ENCODE data around the gene DSCAML1.

The DSCAML1 gene

GRCh38 chr11:117511483-117511930 is 285.5 kb downstream of the DSCAML1 start:
- DNase-seq: no peak

DNA sequence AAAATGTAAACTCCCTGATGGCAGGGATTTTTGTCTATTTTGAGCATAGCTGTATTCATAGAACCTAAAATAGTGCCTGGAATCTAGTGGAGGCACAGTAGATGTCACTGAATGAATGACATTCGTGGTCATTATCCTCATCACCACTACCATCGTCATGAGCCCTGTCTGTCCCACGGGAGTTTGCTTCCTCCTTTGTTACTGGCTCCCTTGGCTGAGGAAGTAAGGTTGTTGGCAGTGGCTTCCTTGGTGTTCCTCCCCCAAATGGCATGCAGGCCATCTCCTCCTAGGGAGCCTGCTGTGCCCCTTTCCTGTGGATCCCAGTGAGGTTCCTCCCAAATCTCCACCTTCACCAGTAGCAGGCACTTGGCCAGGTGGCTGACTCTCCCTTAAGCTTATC is 286.4 kb downstream of the DSCAML1 start:
- DNase-seq: no peak

- DNase-seq: no peak
Measured at GRCh38 chr11:117509543-117509942, 287.5 kb downstream of the DSCAML1 start.

- no peak for DNase-seq
Measured at GRCh38 chr11:117506971-117507370, 290.0 kb downstream of the DSCAML1 start.

- DNase-seq: no peak
Measured at GRCh38 chr11:117505285-117505970, 291.6 kb downstream of the DSCAML1 start.

GRCh38 chr11:117502779-117503100 is 294.3 kb downstream of the DSCAML1 start:
- DNase-seq: no peak

DNA sequence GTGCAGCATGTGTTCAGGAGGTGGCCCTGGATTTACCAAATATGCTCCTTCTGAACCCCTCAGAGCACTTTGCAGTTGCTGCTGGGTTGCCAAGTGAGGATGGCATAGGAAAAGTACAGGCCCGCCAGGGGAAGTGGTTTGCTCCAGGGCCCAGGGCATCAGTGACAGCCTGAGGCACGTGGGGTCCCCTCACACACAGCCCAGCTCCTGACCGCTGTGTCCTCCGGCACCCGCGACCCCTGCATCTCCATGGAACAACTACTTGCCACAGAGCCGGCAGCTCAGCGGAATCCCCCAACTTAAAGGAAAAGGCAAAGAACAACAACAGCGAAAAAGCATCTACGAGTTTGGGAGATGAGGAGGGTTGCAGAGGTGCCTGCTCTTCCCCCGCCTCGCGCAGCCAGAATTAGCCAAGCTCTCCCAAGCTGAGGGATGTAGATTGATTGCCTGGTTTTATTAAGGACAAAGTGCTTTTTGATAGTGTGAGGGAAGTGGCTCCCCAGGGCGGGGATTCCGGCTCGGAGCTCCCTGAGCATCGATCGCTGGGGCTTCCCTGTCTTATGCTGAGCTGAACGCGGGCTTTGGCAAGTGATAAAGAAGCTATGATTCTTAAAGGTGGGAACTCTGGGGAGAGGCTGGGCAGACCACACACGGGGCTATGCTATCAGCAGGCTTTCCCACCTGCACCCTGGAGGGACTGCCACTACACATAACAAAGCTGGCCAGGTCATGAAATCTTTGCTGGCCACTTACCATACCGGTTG is 294.8 kb downstream of the DSCAML1 start:
- DNase-seq: no peak

DNA sequence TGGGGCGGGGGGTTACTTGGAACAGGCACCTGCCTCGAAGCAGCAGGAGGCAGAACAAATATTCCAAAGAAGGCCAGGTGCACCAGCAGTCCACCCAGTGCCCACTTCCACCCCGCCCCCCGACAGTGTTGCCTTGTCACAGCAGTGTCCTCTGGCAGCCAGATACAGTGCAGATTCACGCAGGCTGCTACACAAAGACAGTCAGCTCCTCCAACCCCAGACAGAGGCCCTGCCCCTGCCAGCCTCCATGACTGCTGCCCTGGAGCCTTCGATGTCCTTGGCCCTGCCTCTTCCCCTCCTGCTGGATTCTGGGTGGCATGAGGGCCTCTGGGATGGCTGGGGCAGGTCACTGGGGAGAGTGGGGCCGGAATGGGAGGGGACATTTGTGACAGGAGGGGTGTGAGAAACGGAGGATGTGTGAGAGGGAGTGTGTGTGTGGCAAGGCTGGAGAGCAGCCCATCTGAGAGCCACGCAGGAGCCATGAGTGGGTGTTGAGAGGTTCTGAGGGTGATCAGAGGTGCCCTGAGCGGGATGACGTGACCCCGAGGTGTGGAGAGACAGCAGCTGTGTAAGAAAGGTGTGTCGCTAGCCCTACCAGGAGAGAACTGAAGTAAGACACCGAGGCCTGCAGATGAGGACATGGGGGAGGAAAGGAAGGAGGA is 295.6 kb downstream of the DSCAML1 start:
- no peak for DNase-seq

GRCh38 chr11:117498791-117499190 is 298.2 kb downstream of the DSCAML1 start:
- DNase-seq: no peak

GRCh38 chr11:117497206-117497951 is 299.6 kb downstream of the DSCAML1 start:
- DNase-seq: no peak

DNA sequence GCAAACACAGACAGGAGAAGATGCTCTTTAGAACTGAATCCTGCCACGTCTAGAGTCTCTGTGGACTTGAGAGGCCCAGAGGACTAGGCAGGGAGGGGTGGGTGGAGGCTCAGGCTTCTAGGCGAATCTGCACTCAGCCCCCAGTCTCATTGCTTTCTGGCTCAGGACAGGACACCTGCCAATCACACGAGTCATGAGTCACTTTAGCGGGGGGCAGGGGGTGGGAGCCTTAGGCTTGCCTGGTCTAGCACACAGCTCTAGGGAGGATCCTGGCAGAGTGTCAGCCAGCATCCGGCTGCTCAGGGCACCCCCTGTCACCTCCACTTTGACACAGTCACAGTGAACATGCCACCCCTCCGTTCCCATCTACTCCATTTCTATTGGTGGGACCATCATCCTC is 301.7 kb downstream of the DSCAML1 start:
- DNase-seq: no peak

GRCh38 chr11:117492578-117493251 is 304.3 kb downstream of the DSCAML1 start:
- DNase-seq: no peak

- no peak for DNase-seq
Measured at GRCh38 chr11:117490911-117491310, 306.1 kb downstream of the DSCAML1 start.

- DNase-seq: no peak
Measured at GRCh38 chr11:117489999-117490679, 306.9 kb downstream of the DSCAML1 start.

DNA sequence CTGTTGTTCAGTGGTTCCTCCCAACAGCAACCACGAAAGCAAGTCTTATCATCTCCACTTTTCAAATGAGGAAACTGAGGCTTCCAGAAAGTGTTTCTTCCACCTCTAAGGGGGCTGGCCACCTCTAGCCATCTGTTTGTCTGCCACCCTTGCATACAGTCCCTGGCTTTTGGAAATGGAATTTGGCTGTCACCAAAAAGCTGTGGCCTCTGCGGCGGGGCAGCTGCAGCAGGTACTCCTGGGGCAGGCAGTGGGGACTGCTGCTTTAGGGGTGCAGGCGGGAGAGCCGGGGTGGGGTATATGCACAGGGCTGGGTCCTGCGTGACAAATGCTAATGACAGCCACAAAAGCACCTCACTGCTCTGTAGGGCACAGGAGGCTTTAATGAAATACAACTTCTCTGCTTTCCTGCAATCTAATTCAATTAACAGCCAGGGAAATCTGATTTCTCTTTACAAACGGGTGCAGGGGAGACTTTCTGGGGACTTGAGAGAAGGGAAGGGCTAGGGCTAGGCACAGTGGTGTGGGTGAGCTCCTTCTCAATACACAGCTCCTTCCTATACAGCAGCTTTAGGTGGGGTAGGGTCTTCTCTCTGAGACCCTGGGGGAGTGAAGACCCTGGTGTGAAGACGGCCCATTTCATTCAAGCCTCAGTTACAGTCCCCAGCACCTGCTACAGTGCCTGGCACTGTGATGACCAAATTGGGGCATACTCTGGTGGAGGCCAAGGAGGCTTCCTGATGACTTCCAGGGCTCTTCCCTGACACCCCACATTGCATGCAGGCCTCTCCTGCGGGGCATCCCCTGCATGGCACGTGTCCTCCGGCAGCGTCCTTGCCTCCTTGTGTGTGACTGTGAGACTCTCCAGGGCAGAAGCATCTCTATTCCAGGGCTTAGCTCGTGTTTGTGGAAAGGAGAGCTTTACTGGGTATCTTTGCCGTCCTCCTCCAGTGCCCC is 307.7 kb downstream of the DSCAML1 start:
- no peak for DNase-seq

DNA sequence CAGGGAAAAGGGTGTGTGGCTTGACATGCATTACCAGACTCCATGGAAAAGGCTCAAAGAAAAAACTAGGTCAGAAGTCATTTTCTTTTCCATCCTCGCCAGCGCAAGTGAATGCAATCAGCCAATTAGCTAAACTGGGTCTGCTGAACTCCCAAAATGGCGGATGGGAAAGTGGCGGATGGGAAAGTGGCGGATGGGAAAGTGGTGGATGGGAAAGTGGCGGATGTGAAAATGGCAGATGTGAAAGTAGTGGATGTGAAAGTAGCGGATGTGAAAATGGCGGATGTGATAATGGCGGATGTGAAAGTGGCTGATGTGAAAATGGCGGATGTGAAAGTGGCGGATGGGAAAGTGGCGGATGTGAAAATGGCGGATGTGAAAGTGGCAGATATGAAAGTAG is 311.0 kb downstream of the DSCAML1 start:
- no peak for DNase-seq

- DNase-seq: no peak
Measured at GRCh38 chr11:117484156-117484555, 312.9 kb downstream of the DSCAML1 start.

GRCh38 chr11:117483372-117483771 is 313.6 kb downstream of the DSCAML1 start:
- no peak for DNase-seq

- no peak for DNase-seq
Measured at GRCh38 chr11:117482881-117483280, 314.1 kb downstream of the DSCAML1 start.

DNA sequence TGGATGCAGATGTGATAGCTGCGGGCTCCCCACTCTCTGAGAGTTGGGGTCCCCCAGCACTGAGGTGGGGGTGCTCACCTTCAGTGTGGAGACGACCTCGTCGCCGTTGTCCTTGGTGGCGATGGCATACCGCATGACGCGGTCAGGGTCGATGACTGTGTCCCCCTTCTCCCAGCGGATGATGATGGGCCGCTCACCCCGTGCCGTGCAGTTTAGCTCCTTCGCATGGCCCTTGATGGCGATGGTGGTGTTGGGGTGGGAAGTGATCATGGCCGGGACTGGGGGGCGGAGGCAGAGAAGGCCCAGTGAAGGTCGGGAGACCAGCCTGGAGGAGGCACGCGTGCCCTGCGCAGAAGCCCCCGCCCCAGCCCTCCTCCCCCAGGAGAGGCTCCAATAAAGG is 315.1 kb downstream of the DSCAML1 start:
- DNase-seq: no peak

GRCh38 chr11:117481036-117481435 is 316.0 kb downstream of the DSCAML1 start:
- no peak for DNase-seq

Data from activated CD4-positive, alpha-beta T cell treated with anti-CD3 and anti-CD28 coated beads, Interleukin-2, amount 50 U/mL, for 16 hours (primary cell).